GM21367 (cell line): ENCODE results near the gene PODN.

Experiments used
- ATAC-seq: cut with Tn5 transposase; IDR thresholded peaks from one replicate; pipeline ENCODE4 v1.9.1; 2021; ENCODE audit not compliant: unreplicated experiment

PODN gene

DNA sequence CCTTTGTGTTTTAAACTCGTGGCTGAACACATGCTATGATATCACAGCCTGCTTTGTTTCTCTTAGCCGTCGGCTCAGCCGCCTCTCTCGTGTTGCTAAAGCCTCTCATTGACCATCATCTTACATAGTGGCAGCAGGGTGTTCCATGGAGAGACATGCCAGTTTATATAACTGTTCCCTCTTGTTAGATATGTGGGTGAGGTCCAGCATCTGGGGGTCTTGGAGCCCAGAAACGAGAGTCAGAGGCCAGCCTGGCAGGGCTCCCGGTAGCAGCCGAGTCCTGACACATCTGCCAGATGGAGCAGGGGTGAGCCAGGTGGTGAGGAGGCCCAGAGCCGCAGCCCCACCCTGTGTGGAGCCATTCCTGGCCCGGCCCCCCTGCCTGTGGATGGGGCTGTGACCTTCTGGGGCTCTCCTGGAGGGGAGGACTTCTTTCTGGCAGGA is 11.9 kb downstream of the PODN start:
- no peak for ATAC-seq

DNA sequence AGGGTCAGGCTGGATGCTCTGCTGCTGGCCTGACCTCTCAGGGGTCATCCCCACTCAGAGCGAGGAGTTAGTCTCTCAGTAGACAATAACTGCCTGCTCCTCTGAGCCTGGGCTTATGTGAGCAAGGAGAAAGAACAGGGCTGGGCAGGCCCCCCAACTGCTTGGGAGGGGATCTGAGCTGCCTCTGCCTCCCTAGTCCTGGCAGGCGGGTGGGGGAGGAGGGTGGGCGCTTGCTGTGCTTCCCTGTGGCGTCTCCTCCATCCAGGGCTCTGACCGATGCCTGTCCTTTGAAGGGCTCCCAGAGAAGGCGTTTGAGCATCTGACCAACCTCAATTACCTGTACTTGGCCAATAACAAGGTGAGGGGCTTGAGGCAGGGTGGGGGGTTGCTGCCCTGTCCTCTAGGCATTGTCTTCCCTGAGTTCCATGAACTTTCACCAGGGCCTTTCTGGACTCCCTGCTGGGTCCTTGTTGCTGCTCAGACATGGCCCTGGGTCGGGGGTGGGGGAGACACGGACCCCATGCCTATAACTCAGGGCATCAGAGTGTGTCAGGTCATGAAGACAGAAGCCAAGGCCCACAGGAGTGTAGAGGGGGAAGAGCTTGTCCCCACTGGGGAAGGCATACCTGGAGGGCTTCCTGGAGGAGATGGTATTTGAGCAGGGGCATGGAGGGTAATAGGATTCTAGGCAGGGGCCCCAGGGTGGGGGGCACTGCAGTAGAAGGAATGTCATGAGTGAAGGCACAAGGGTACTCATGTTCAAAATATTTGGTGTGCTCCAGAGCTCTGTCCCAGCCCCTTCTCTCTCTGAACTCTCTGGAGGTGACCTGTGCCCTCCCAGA is 12.5 kb downstream of the PODN start:
- no peak for ATAC-seq

DNA sequence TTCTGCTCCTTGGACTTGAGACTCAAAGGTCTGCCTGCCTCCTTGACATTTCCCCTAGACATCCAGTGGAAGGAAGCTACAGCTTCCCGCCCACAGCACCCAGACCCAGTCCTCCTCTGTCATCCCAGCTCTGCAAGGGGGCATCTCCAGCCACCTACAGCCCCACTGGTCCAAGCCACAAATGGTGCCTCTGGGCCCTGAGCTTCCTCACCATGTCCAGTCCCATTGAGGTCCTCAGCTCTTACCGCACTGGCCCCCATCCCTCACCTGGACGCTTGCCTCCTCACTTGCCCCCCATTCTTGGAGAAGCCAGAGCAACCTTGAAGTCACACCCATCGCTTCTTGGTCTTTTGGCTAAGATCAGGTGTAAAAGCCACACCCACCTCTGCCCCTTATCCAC is 13.2 kb downstream of the PODN start:
- no peak for ATAC-seq

DNA sequence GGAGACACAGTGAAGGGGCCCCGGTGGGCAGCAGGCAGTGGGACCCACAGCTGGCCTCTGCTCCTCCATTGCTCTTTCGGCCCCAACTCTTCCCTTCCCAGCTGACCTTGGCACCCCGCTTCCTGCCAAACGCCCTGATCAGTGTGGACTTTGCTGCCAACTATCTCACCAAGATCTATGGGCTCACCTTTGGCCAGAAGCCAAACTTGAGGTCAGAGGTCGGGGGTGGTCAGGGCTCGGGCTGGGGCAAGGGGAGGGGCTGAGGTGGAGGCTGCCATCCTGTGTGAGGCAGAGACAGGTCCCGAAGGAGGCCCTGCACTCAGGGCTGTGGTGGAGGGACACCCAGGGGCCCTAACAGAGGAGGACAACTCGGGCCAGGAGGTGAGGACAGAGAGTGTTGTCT is 13.7 kb downstream of the PODN start:
- no peak for ATAC-seq

DNA sequence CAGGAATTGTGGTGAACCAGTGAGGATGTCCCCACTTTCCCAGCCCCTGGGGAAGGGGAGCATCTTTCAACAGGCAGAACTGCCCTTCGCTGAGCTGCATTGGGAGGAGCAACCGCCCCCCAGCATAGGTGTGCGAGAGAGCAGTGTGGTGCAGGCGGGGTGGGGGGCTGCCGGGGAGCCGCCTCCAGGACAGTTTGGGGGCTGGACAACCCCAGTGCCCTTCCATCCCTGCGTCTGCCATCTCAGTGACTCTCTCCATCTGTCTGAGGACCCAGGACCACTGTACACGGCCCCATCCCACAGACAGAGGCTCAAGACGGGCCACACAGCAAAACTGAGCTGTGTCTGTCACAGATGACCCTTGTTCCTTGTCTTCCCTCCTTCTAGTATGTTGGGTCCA is 14.2 kb downstream of the PODN start:
- no peak for ATAC-seq

DNA sequence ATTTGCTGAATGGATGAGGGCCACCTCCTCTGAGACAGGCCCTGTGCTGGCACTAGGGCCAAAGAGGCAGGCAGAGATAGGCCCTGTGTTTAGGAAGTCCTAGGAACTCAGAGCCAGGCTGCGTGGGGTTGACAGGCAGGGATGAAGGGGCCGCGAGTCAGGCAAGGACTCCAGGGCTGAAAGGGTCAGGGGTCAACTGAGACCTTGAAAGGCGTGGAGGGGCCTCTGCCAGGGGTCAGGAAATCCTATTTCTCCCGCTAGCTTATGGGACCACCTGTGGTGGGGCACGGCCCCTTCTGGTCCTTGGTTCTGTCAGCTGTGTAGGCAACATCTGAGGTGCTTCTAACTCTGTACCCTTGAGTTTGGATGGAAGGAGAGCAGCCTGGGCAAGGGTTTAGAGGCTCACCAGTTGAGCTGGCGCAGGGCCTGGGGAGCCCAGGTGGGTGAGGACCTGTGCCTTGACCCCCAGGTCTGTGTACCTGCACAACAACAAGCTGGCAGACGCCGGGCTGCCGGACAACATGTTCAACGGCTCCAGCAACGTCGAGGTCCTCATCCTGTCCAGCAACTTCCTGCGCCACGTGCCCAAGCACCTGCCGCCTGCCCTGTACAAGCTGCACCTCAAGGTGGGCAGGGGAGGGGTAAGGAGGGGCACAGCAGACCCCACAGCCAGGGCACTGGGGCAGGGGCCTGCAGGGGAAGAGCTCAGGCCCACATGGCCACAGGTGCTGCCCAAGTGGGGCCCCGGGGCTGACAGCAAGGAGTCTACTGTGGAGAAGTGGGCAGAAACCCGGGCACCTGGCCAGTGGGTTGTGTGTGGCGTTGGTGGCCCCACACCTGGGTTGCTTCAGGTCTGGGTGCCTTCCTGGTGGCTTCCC is 14.9 kb downstream of the PODN start:
- ATAC-seq = no peak

DNA sequence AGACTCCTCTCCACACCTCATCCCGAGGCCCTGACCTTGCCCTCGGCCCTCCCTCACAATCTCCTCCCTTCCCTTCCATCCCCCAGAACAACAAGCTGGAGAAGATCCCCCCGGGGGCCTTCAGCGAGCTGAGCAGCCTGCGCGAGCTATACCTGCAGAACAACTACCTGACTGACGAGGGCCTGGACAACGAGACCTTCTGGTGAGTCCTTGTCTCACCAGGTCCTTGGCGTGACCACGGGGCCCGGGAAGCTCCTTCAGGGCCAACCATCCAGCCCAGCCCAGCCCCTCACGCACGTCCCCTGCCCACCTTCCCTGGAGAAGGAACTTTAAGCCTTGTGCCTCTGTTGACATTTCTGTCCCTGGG is 15.6 kb downstream of the PODN start:
- no peak for ATAC-seq

DNA sequence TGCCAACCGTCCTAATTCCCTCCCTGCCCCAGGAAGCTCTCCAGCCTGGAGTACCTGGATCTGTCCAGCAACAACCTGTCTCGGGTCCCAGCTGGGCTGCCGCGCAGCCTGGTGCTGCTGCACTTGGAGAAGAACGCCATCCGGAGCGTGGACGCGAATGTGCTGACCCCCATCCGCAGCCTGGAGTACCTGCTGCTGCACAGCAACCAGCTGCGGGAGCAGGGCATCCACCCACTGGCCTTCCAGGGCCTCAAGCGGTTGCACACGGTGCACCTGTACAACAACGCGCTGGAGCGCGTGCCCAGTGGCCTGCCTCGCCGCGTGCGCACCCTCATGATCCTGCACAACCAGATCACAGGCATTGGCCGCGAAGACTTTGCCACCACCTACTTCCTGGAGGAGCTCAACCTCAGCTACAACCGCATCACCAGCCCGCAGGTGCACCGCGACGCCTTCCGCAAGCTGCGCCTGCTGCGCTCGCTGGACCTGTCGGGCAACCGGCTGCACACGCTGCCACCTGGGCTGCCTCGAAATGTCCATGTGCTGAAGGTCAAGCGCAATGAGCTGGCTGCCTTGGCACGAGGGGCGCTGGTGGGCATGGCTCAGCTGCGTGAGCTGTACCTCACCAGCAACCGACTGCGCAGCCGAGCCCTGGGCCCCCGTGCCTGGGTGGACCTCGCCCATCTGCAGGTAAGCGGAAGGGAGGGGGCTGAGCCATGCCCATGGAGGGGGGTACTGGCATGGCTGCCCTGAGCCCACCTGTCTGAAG is 16.5 kb downstream of the PODN start:
- ATAC-seq = no peak

DNA sequence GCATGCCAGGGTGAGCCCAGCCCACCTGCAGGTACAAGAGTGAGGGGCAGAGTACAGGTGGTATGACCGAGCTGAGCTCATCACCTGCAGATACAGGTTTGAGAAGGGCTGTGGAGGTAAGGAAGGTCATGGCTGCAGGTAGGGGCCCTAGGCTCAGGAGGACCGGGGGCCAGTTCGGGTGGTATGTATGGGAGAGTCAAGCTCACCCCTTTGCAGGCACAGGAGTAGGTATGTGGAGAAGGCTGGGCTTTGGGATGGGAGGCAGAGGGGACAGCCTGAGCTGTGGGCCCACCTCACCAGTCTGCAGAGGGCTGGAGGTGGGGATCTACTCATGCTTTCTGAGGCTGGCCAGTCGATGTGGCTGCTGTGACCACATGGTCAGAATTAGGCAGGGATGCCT is 17.2 kb downstream of the PODN start:
- no peak for ATAC-seq

DNA sequence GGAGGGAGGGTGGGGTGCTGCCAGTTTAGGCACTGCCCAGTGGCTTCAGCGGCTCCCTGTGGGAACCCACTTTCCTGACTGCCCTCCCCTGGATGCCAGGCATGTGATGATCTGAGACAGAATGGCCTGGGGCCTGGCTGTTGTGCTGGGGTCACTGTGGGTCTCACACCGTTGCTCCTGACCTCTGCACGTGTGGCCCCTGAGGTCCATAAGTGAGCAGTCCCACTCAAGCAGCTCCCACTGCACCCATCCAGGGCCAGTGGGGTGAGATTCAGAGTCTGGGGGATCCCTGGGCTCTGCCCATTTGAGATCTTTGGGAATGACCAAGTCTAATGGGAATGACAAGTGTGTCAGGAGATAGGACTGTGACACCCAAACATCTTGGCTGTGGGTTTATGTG is 18.0 kb downstream of the PODN start:
- ATAC-seq = no peak

DNA sequence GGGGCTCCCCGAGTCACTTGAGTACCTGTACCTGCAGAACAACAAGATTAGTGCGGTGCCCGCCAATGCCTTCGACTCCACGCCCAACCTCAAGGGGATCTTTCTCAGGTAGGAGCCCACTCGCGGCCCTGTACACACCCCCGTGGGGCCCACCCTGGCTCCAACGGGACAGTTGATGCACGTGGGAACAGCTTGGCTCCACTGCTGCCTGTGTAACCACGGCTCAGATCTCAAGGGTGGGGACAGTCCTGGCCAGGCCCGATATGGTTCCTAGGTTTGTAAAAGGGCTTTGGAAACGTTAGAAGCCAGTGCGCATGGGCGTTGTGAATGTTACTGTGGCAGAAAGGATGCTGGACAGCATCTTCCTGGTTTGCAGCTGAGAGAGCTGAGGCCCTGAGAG is 18.8 kb downstream of the PODN start:
- no peak for ATAC-seq

DNA sequence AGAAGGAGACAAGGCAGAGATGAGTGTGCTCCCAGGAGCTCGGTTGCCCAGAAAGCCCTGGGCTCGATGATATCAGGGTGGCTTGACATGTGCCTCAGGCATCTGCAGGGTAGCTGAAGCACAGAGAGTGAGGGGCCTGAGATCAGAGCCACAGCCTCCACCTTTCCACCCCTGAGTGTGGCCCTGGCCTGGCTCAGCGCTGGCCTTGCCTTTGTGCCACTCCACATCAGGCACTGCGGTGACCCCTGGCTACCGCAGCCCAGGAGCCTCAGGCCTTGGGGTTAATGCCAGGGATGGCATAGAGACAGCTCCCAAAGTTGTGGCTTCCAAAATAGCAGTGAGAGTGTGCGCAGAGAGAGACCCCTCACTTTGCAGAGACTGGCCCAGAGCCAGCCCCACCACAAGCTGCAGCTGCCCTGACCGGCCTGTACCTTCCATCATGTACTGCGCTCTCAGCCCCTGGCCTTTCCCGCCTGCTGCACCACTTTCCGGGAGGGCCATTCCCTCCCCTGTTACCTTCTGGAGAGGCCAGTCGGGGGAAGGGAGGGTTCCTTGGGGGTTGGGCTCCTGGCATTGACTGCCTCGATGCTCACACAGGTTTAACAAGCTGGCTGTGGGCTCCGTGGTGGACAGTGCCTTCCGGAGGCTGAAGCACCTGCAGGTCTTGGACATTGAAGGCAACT is 19.5 kb downstream of the PODN start:
- ATAC-seq = no peak

DNA sequence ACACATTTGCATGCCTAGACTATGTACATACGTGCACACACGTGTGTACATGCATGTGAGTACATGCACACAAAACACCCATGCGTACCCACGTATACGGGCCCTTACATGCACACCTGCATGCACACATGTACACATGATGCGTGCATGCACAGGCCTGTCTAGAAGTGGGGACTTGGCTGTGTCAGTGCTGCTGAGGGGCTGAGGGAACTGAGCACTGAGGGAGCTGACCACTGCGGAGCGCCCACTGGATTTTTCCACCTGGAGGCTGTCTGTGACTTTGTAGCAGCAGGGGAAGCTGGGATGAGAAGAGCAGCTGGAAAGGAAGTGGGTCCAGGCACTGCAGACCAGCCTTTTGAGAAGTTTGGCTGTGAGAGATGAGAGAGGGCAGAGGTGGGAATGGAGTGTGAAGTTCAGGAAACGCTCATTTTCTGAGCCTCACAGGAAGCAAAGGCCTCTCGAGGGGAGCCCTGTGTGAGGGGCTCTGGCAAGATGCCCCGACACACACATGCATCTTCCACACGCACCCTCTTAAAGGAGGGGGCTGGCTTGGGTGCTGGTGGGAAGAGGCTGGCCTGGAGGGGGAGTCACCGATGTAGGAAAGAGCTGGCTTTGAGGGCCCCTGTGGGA is 20.9 kb downstream of the PODN start:
- no peak for ATAC-seq

DNA sequence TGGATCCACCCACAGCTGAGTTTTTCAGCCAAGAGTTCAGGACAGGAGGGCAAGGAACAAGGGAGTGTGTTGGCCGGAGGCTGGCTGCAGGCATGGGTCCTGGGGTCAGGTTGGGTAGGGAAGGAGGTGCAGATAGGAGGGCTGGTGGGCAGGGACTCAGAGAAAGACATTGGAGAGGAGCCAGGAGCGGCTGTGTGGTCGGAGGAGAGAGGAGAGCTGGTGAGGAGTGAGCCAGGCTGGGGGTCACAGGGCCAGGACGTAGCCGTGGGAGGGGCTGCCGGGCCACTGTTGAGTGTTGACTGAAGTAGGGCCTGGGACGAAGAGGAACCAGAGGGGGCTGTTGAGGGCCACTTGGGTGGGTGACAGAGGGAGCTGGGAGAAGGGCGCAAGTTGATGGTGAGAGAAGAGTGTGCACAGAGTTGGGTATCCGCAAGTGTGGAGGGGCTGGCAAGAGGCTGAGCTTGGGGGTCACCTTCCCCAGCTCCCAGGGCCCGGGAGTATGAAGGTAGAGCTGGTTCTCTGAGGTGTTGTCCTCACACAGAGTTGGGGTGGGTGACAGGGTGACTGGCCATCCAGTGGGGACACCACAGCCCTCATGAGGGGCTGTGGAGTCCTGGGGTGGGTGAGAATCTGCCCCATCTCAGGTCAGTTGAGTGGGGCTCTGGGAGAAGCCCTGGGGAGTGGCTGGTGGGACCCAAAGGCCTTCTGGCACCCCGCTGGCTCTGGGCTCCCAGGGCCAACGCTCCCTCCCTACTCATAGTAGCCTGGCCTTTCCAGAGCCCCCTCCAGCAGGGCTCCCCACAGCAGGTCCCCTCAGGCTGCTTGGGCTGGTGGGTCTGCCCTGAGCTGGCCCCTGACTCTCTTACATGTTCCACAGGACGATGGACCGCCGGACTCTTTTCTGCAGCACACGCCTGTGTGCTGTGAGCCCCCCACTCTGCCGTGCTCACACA is 21.9 kb downstream of the PODN start:
- ATAC-seq = no peak

DNA sequence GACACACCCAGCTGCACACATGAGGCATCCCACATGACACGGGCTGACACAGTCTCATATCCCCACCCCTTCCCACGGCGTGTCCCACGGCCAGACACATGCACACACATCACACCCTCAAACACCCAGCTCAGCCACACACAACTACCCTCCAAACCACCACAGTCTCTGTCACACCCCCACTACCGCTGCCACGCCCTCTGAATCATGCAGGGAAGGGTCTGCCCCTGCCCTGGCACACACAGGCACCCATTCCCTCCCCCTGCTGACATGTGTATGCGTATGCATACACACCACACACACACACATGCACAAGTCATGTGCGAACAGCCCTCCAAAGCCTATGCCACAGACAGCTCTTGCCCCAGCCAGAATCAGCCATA is 22.6 kb downstream of the PODN start:
- no peak for ATAC-seq

DNA sequence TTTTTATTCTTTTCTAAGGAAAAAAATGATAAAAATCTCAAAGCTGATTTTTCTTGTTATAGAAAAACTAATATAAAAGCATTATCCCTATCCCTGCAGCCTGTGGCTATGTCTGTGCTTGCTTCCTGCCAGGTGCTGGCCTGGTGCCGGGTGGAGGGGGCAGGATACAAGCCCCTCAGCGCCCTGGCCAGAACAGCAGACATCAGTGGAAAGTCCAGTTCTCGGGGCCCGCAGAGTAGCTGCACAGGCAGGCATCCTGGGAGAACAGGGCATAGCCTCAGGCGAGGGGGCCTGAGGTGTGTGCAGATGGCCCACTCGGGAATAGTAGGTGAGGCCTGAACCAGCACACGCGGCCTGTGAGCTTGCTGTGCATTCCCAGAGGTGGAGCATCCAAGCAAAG is 23.4 kb downstream of the PODN start:
- no peak for ATAC-seq

DNA sequence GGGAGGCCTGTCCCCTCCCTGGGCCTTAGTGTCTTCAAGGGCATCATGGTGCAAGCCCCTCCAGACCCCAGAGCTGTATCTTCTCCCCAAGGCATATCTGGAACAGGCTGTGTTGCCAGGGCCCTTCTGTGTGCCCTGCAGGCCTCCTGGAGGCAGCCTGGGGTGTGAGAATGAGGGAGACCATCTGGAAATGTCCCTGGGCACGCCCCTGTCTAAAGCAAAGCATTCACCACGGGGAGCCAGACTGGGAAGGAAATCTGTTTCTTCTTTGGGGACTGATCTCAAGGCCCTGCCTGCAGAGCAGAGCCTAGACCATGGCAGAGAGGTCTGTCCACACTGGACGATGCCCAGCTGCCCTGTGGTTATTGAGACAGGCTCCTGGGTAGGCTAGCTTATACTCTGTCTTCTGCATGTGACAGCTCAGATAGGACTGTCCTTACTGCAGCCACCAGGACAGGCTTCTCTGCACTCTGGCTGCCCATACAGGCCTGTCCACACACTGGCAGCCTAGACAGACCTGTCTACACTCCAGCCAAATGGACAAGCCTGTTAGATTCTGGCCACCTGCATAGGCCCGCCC is 24.6 kb downstream of the PODN start:
- ATAC-seq = no peak

DNA sequence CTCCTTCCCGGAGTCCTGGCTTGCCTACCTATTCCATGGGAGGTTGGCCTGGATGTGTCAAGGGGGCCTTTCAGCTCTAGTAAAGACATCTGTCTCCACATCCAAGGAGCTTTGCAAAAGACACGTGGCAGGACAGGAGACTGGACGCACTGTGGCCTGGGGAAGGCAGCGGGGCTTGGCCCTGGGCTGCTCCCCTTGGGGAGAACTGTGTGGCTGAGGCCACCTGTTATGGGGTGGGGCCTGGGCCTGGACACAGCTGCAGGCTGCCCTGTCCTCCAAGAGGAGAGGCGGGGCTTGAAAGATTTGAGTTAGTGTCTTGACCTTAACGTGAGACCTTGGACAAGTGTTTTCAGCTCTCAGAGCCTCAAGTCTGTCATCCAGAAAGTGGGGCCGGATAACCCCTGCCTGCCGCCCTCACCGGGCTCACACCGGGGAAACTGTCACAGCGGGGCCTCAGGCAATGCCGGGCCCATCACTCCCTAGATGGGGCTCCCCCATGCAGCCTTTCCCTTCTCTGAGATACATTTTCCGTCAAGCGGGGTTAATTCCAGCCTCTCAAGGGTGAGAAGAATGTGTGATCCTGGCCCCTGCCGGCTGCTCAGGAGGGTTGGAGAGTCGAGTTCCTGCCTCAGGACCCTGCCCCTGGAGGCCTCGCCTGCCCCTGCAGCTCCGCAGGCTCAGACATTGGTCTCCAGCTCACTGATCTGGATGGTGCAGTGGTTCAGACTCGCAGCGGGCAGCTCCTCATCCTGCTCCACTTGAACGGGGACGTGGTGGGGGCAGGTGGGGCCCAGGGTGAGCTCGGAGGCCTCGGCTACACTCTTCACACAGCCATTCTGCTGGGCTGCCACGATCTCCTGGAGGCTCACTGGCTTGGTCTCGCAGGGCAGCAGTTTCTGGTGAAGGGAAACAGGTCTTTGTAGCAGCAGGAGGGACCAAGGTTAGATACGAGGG is 25.6 kb downstream of the PODN start:
- ATAC-seq = no peak
